NCI-H69 (cell line): Measurements from ENCODE around the gene HEMGN.
A peak's percentile ranks its signal among the peaks of the same experiment; 100 is the strongest.
"Not testable (repeated sequence)": the region's sequence is repeated elsewhere in the genome, so short reads cannot be mapped to it uniquely, and the experiment has no call there.

ENCODE experiments used
- DNase-seq: peaks from one replicate; lab custom pipeline; 2025; lab: John Stamatoyannopoulos, UW

HEMGN gene

GRCh38 chr9:97938081-97938644 is at the start of gene HEMGN:
Gene HEMGN, minus strand, starts transcription at chr9:97938172. Its CDS starts 36 bp downstream, at chr9:97938136.
- DNase-seq, result no peak

GRCh38 chr9:97987487-97987886 is 49.5 kb upstream of the HEMGN start:
- DNase-seq, result no peak

- no peak for DNase-seq
Measured at GRCh38 chr9:97985058-97985861, 47.3 kb upstream of the HEMGN start.

- peak; percentile 91 for DNase-seq
Measured at GRCh38 chr9:97984188-97985057, 46.5 kb upstream of the HEMGN start.

- peak; percentile 80 for DNase-seq
Measured at GRCh38 chr9:97983589-97984187, 45.7 kb upstream of the HEMGN start.

GRCh38 chr9:97982683-97983588 is 45.0 kb upstream of the HEMGN start, which contains the start of gene ANP32B:
Gene ANP32B, plus strand, starts transcription at chr9:97983341. Its CDS starts 215 bp downstream, at chr9:97983556.
- peak; percentile 99 for DNase-seq

GRCh38 chr9:97981846-97982682 is 44.1 kb upstream of the HEMGN start:
- DNase-seq, result peak; percentile 72

GRCh38 chr9:97980918-97981845 is 43.2 kb upstream of the HEMGN start:
- peak; percentile 73 for DNase-seq

- DNase-seq, result no peak
Measured at GRCh38 chr9:97980479-97980803, 42.5 kb upstream of the HEMGN start.

GRCh38 chr9:97979788-97980478 is 42.0 kb upstream of the HEMGN start:
- DNase-seq, result peak; percentile 53

- peak; percentile 95 for DNase-seq
Measured at GRCh38 chr9:97978371-97979130, 40.6 kb upstream of the HEMGN start.

GRCh38 chr9:97976633-97977032 is 38.7 kb upstream of the HEMGN start:
- DNase-seq, result not testable (repeated sequence)

- no peak for DNase-seq
Measured at GRCh38 chr9:97975376-97975775, 37.4 kb upstream of the HEMGN start.

GRCh38 chr9:97972753-97973152 is 34.8 kb upstream of the HEMGN start:
- DNase-seq, result no peak

GRCh38 chr9:97970165-97970564 is 32.2 kb upstream of the HEMGN start:
- DNase-seq, result peak; percentile 50

- DNase-seq, result peak; percentile 86
Measured at GRCh38 chr9:97969014-97969413, 31.0 kb upstream of the HEMGN start.

GRCh38 chr9:97966493-97966892 is 28.5 kb upstream of the HEMGN start:
- no peak for DNase-seq

- no peak for DNase-seq
Measured at GRCh38 chr9:97964901-97965300, 26.9 kb upstream of the HEMGN start.
